NCI-H1048 (cell line): ENCODE measurements around the gene SLC25A24.

Experiments used
- DNase-seq: peaks from one replicate; lab custom pipeline; 2025; lab: John Stamatoyannopoulos, UW

The SLC25A24 gene

GRCh38 chr1:108096089-108096488 lies 104.1 kb downstream of the SLC25A24 start:
- no peak for DNase-seq

GRCh38 chr1:108089477-108089876 lies 110.7 kb downstream of the SLC25A24 start:
- DNase-seq, result no peak

- DNase-seq, result no peak
Measured at GRCh38 chr1:108085628-108086027, 114.5 kb downstream of the SLC25A24 start.

GRCh38 chr1:108084866-108085477 lies 115.2 kb downstream of the SLC25A24 start:
- DNase-seq, result no peak
